GM21737 (cell line): ENCODE results near the gene ERN1.
A peak's percentile ranks its signal among the peaks of the same experiment; 100 is the strongest.

Experiments
- ATAC-seq: cut with Tn5 transposase; IDR thresholded peaks from one replicate; pipeline ENCODE4 v1.9.1; 2021; ENCODE audit warnings: mild to moderate bottlenecking, moderate library complexity; ENCODE audit not compliant: unreplicated experiment

The ERN1 gene

GRCh38 chr17:64038331-64039105 is 91.4 kb downstream of the ERN1 start:
- ATAC-seq = no peak

- no peak for ATAC-seq
Measured at GRCh38 chr17:64037802-64038201, 92.1 kb downstream of the ERN1 start.

- no peak for ATAC-seq
Measured at GRCh38 chr17:64037180-64037579, 92.8 kb downstream of the ERN1 start.

- no peak for ATAC-seq
Measured at GRCh38 chr17:64036198-64036922, 93.6 kb downstream of the ERN1 start.

GRCh38 chr17:64032081-64032480 is 97.9 kb downstream of the ERN1 start:
- no peak for ATAC-seq

GRCh38 chr17:64028874-64029464 is 101.0 kb downstream of the ERN1 start:
- ATAC-seq = no peak

GRCh38 chr17:64025732-64026294 is 104.1 kb downstream of the ERN1 start:
- no peak for ATAC-seq

- no peak for ATAC-seq
Measured at GRCh38 chr17:64024781-64025731, 104.9 kb downstream of the ERN1 start.

- no peak for ATAC-seq
Measured at GRCh38 chr17:64024215-64024654, 105.7 kb downstream of the ERN1 start.

GRCh38 chr17:64022611-64023063 is 107.3 kb downstream of the ERN1 start:
- no peak for ATAC-seq

GRCh38 chr17:64020056-64020766 is 109.7 kb downstream of the ERN1 start, which contains the start of gene ICAM2:
Gene ICAM2 (minus strand): TSS chr17:64020633. CDS start chr17:64006691, 13,942 bp downstream.
- ATAC-seq = peak; percentile 50

GRCh38 chr17:64019551-64019961 is 110.4 kb downstream of the ERN1 start:
- peak; percentile 6 for ATAC-seq

- no peak for ATAC-seq
Measured at GRCh38 chr17:64017381-64017980, 112.5 kb downstream of the ERN1 start.

GRCh38 chr17:64016974-64017373 is 113.0 kb downstream of the ERN1 start:
- ATAC-seq = no peak

GRCh38 chr17:64016231-64016784 is 113.6 kb downstream of the ERN1 start:
- no peak for ATAC-seq

- no peak for ATAC-seq
Measured at GRCh38 chr17:64015447-64015846, 114.5 kb downstream of the ERN1 start.

- ATAC-seq = no peak
Measured at GRCh38 chr17:64009571-64010402, 120.2 kb downstream of the ERN1 start.

- no peak for ATAC-seq
Measured at GRCh38 chr17:64008830-64009229, 121.1 kb downstream of the ERN1 start.
